HEK293 (cell line): ENCODE measurements around the gene AFP.

Experiments
- CTCF ChIA-PET: fragments of 350-600 bp; formaldehyde crosslinking; extraction: SDS; loops from one replicate; lab custom pipeline; 2021; ENCODE audit warnings: antibody characterized with exemption; lab: Yijun Ruan, JAX
- POLR2A ChIA-PET: fragments of 300-600 bp; formaldehyde crosslinking; extraction: SDS; loops from one replicate; lab custom pipeline; 2020; ENCODE audit warnings: antibody characterized with exemption, inconsistent platforms; lab: Yijun Ruan, JAX
- H3K27ac ChIP-seq: fragments of 200-500 bp; sonication (Bioruptor generic); 2 replicates; pipeline ENCODE4 v1.5.1; 2014; ENCODE audit warnings: low read depth, low read length, control low read depth, inconsistent platforms; ENCODE audit errors: extremely low read depth
- H3K36me3 ChIP-seq, 2 experiments: fragments of 200-500 bp in 1 of 2; sonication (Bioruptor generic) in 1 of 2; 1 replicate in 1 of 2; 2 replicates in 1 of 2; pipeline ENCODE4 v1.5.1; 2014 to 2017; ENCODE audit warnings: inconsistent platforms in 2 of 2, low read length in 2 of 2; ENCODE audit not compliant: control insufficient read depth in 2 of 2, insufficient read depth in 1 of 2
- H3K4me1 ChIP-seq: fragments of 200-500 bp; sonication (Bioruptor generic); 2 replicates; pipeline ENCODE4 v1.5.1; 2014; ENCODE audit warnings: mild to moderate bottlenecking, low read length, inconsistent platforms; ENCODE audit not compliant: control insufficient read depth, insufficient read depth
- H3K4me3 ChIP-seq: 2 replicates; pipeline ENCODE4 v1.5.1; 2011; ENCODE audit warnings: low read depth, mild to moderate bottlenecking, control low read depth, low read length, moderate library complexity
- H3K9me3 ChIP-seq: fragments of 200-500 bp; sonication (Bioruptor generic); 2 replicates; pipeline ENCODE4 v1.5.1; 2014; ENCODE audit warnings: low read depth, low read length, inconsistent platforms; ENCODE audit not compliant: control insufficient read depth, insufficient read depth
- KLF9 ChIP-seq: fragments of 450-650 bp; formaldehyde crosslinking; IDR thresholded peaks from 2 replicates; pipeline ENCODE4 v1.5.1; 2016; ENCODE audit warnings: missing biosample characterization, missing genetic modification characterization, low read depth
- MYNN ChIP-seq: fragments of 450-650 bp; formaldehyde crosslinking; IDR thresholded peaks from 2 replicates; pipeline ENCODE4 v1.5.1; 2016; ENCODE audit warnings: missing biosample characterization, missing genetic modification characterization, borderline replicate concordance
- SP3 ChIP-seq: fragments of 450-650 bp; formaldehyde crosslinking; IDR thresholded peaks from 2 replicates; pipeline ENCODE4 v1.5.1; 2016; ENCODE audit warnings: missing biosample characterization, missing genetic modification characterization
- SP7 ChIP-seq: fragments of 450-650 bp; formaldehyde crosslinking; IDR thresholded peaks from 2 replicates; pipeline ENCODE4 v1.5.1; 2016; ENCODE audit warnings: missing biosample characterization, missing genetic modification characterization
- YY2 ChIP-seq: fragments of 450-650 bp; formaldehyde crosslinking; IDR thresholded peaks from 2 replicates; pipeline ENCODE4 v1.5.1; 2016; ENCODE audit warnings: missing biosample characterization, missing genetic modification characterization
- ZIC2 ChIP-seq: fragments of 450-650 bp; formaldehyde crosslinking; IDR thresholded peaks from 2 replicates; pipeline ENCODE4 v1.5.1; 2016; ENCODE audit warnings: missing biosample characterization, missing genetic modification characterization
- ZNF10 ChIP-seq: fragments of 450-650 bp; formaldehyde crosslinking; IDR thresholded peaks from 2 replicates; pipeline ENCODE4 v1.5.1; 2017; ENCODE audit warnings: missing biosample characterization, missing genetic modification characterization
- ZNF211 ChIP-seq: fragments of 450-650 bp; formaldehyde crosslinking; IDR thresholded peaks from 2 replicates; pipeline ENCODE4 v1.5.1; 2016; ENCODE audit warnings: low read depth, missing biosample characterization, missing genetic modification characterization
- ZNF214 ChIP-seq: fragments of 450-650 bp; formaldehyde crosslinking; IDR thresholded peaks from 2 replicates; pipeline ENCODE4 v1.5.1; 2017; ENCODE audit warnings: missing biosample characterization, mild to moderate bottlenecking, missing genetic modification characterization, borderline replicate concordance
- ZNF26 ChIP-seq: fragments of 450-650 bp; formaldehyde crosslinking; IDR thresholded peaks from 2 replicates; pipeline ENCODE4 v1.5.1; 2016; ENCODE audit warnings: missing biosample characterization, missing genetic modification characterization
- ZNF449 ChIP-seq: fragments of 450-650 bp; formaldehyde crosslinking; IDR thresholded peaks from 2 replicates; pipeline ENCODE4 v1.5.1; 2017; ENCODE audit warnings: missing biosample characterization, mild to moderate bottlenecking, missing genetic modification characterization, moderate library complexity
- ZNF768 ChIP-seq: fragments of 450-650 bp; formaldehyde crosslinking; IDR thresholded peaks from 2 replicates; pipeline ENCODE4 v1.5.1; 2018; ENCODE audit warnings: missing biosample characterization, mild to moderate bottlenecking, missing genetic modification characterization
- ZSCAN23 ChIP-seq: fragments of 450-650 bp; formaldehyde crosslinking; IDR thresholded peaks from 2 replicates; pipeline ENCODE4 v1.5.1; 2016; ENCODE audit warnings: missing biosample characterization, missing genetic modification characterization
- ZSCAN30 ChIP-seq: fragments of 450-650 bp; IDR thresholded peaks from 2 replicates; pipeline ENCODE4 v1.5.1; 2018; ENCODE audit warnings: missing biosample characterization, mild to moderate bottlenecking, missing genetic modification characterization, moderate library complexity
- ZXDB ChIP-seq: fragments of 450-650 bp; formaldehyde crosslinking; IDR thresholded peaks from 2 replicates; pipeline ENCODE4 v1.5.1; 2016; ENCODE audit warnings: missing biosample characterization, missing genetic modification characterization
- TF ChIP-seq, protein P1 (sequence below): fragments of 450-650 bp; formaldehyde crosslinking; IDR thresholded peaks from 2 replicates; pipeline ENCODE4 v1.5.1; 2016; ENCODE audit warnings: missing biosample characterization, missing genetic modification characterization
- TF ChIP-seq, protein P2 (sequence below): fragments of 450-650 bp; formaldehyde crosslinking; IDR thresholded peaks from 2 replicates; pipeline ENCODE4 v1.5.1; 2016; ENCODE audit warnings: missing biosample characterization, missing genetic modification characterization
- TF ChIP-seq, protein P3 (sequence below): fragments of 450-650 bp; formaldehyde crosslinking; IDR thresholded peaks from 2 replicates; pipeline ENCODE4 v1.5.1; 2017; ENCODE audit warnings: missing biosample characterization, missing genetic modification characterization
- TF ChIP-seq, protein P4 (sequence below): fragments of 450-650 bp; formaldehyde crosslinking; IDR thresholded peaks from 2 replicates; pipeline ENCODE4 v1.5.1; 2016; ENCODE audit warnings: missing biosample characterization, missing genetic modification characterization
- TF ChIP-seq, protein P5 (sequence below): fragments of 450-650 bp; formaldehyde crosslinking; IDR thresholded peaks from 2 replicates; pipeline ENCODE4 v1.5.1; 2016; ENCODE audit warnings: missing biosample characterization, missing genetic modification characterization, borderline replicate concordance

Gene AFP

GRCh38 chr4:73401412-73401811 lies 34.6 kb upstream of the AFP start (continued):
- TF ChIP-seq KLF9 (tag by site-specific recombination) (no peak), ZNF211 (tag by site-specific recombination) (no peak), ZNF768 (no peak), YY2 (no peak), SP3 (no peak)

DNA sequence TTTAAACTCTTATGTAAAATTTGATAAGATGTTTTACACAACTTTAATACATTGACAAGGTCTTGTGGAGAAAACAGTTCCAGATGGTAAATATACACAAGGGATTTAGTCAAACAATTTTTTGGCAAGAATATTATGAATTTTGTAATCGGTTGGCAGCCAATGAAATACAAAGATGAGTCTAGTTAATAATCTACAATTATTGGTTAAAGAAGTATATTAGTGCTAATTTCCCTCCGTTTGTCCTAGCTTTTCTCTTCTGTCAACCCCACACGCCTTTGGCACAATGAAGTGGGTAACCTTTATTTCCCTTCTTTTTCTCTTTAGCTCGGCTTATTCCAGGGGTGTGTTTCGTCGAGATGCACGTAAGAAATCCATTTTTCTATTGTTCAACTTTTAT lies 32.0 kb upstream of the AFP start, which contains the start of gene ALB:
Gene ALB (plus strand): TSS at position 246 of the 400 bp plus-strand sequence. CDS start 41 bp downstream, at position 287.
- H3K4me3 ChIP-seq = no peak within 1 kb of the TSS
- no peaks in the 10 kb centered on the region for H3K36me3 ChIP-seq
- H3K9me3 ChIP-seq = no peaks in the 10 kb centered on the region
- TF ChIP-seq ZNF10 (tag by site-specific recombination) = no peak
- no peak for TF ChIP-seq ZNF449
- TF ChIP-seq, protein P1, sequence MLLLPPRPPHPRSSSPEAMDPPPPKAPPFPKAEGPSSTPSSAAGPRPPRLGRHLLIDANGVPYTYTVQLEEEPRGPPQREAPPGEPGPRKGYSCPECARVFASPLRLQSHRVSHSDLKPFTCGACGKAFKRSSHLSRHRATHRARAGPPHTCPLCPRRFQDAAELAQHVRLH (tag by site-specific recombination) = no peak
- no peak for TF ChIP-seq ZNF214 (tag by site-specific recombination)
- TF ChIP-seq MYNN (tag by site-specific recombination) = no peak
- ChIA-PET CTCF (no interaction called here), POLR2A (no interaction called here)
- no peak within 1 kb of the TSS for H3K27ac ChIP-seq
- no peaks in the 10 kb centered on the region for H3K4me1 ChIP-seq

GRCh38 chr4:73404457-73404856 lies 31.6 kb upstream of the AFP start:
- H3K27ac ChIP-seq = no peak overlapping the region
- no peaks in the 10 kb centered on the region for H3K36me3 ChIP-seq
- ChIA-PET CTCF (interaction anchor here (0.7 kb wide), 1 partner anchor 1127 kb away, joined by 13 read pairs; no protein-coding TSS in a partner anchor), POLR2A (no interaction called here)
- H3K9me3 ChIP-seq = no peaks in the 10 kb centered on the region
- H3K4me3 ChIP-seq = no peak overlapping the region
- H3K4me1 ChIP-seq = no peaks in the 10 kb centered on the region
- TF ChIP-seq SP7 (tag by site-specific recombination) (no peak), ZXDB (tag by site-specific recombination) (no peak), ZNF10 (tag by site-specific recombination) (no peak), ZSCAN30 (tag by site-specific recombination) (no peak), ZNF26 (tag by site-specific recombination) (no peak), ZIC2 (tag by site-specific recombination) (no peak), ZSCAN23 (tag by site-specific recombination) (no peak)
- TF ChIP-seq, protein P2, sequence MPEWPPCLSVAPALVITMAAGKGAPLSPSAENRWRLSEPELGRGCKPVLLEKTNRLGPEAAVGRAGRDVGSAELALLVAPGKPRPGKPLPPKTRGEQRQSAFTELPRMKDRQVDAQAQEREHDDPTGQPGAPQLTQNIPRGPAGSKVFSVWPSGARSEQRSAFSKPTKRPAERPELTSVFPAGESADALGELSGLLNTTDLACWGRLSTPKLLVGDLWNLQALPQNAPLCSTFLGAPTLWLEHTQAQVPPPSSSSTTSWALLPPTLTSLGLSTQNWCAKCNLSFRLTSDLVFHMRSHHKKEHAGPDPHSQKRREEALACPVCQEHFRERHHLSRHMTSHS = no peak
- TF ChIP-seq, protein P3, sequence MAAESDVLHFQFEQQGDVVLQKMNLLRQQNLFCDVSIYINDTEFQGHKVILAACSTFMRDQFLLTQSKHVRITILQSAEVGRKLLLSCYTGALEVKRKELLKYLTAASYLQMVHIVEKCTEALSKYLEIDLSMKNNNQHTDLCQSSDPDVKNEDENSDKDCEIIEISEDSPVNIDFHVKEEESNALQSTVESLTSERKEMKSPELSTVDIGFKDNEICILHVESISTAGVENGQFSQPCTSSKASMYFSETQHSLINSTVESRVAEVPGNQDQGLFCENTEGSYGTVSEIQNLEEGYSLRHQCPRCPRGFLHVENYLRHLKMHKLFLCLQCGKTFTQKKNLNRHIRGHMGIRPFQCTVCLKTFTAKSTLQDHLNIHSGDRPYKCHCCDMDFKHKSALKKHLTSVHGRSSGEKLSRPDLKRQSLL = no peak
- TF ChIP-seq, protein P4, sequence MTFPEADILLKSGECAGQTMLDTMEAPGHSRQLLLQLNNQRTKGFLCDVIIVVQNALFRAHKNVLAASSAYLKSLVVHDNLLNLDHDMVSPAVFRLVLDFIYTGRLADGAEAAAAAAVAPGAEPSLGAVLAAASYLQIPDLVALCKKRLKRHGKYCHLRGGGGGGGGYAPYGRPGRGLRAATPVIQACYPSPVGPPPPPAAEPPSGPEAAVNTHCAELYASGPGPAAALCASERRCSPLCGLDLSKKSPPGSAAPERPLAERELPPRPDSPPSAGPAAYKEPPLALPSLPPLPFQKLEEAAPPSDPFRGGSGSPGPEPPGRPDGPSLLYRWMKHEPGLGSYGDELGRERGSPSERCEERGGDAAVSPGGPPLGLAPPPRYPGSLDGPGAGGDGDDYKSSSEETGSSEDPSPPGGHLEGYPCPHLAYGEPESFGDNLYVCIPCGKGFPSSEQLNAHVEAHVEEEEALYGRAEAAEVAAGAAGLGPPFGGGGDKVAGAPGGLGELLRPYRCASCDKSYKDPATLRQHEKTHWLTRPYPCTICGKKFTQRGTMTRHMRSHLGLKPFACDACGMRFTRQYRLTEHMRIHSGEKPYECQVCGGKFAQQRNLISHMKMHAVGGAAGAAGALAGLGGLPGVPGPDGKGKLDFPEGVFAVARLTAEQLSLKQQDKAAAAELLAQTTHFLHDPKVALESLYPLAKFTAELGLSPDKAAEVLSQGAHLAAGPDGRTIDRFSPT (tag by site-specific recombination) = no peak
- TF ChIP-seq, protein P5, sequence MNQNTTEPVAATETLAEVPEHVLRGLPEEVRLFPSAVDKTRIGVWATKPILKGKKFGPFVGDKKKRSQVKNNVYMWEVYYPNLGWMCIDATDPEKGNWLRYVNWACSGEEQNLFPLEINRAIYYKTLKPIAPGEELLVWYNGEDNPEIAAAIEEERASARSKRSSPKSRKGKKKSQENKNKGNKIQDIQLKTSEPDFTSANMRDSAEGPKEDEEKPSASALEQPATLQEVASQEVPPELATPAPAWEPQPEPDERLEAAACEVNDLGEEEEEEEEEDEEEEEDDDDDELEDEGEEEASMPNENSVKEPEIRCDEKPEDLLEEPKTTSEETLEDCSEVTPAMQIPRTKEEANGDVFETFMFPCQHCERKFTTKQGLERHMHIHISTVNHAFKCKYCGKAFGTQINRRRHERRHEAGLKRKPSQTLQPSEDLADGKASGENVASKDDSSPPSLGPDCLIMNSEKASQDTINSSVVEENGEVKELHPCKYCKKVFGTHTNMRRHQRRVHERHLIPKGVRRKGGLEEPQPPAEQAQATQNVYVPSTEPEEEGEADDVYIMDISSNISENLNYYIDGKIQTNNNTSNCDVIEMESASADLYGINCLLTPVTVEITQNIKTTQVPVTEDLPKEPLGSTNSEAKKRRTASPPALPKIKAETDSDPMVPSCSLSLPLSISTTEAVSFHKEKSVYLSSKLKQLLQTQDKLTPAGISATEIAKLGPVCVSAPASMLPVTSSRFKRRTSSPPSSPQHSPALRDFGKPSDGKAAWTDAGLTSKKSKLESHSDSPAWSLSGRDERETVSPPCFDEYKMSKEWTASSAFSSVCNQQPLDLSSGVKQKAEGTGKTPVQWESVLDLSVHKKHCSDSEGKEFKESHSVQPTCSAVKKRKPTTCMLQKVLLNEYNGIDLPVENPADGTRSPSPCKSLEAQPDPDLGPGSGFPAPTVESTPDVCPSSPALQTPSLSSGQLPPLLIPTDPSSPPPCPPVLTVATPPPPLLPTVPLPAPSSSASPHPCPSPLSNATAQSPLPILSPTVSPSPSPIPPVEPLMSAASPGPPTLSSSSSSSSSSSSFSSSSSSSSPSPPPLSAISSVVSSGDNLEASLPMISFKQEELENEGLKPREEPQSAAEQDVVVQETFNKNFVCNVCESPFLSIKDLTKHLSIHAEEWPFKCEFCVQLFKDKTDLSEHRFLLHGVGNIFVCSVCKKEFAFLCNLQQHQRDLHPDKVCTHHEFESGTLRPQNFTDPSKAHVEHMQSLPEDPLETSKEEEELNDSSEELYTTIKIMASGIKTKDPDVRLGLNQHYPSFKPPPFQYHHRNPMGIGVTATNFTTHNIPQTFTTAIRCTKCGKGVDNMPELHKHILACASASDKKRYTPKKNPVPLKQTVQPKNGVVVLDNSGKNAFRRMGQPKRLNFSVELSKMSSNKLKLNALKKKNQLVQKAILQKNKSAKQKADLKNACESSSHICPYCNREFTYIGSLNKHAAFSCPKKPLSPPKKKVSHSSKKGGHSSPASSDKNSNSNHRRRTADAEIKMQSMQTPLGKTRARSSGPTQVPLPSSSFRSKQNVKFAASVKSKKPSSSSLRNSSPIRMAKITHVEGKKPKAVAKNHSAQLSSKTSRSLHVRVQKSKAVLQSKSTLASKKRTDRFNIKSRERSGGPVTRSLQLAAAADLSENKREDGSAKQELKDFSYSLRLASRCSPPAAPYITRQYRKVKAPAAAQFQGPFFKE (tag by site-specific recombination) = no peak
